Mesenchymal stem cell (in vitro differentiated cells and primary cell): Measurements from ENCODE around the gene HSPA14.
"Not testable (repeated sequence)": the region's sequence is repeated elsewhere in the genome, so short reads cannot be mapped to it uniquely, and the experiment has no call there.

Source experiments
- DNase-seq: peaks from one replicate; pipeline ENCODE4 v3.0.0-alpha.2; 2013
- H2AFZ ChIP-seq: one replicate; pipeline ENCODE4 v1.6.1; 2013; ENCODE audit warnings: low read depth, mild to moderate bottlenecking, control low read depth, inconsistent platforms, low read length, moderate library complexity
- H2AK5ac ChIP-seq: 2 replicates; pipeline ENCODE4 v1.6.1; 2013; ENCODE audit warnings: low read length, moderate library complexity, mild to moderate bottlenecking, inconsistent platforms; ENCODE audit not compliant: severe bottlenecking
- H2BK120ac ChIP-seq: one replicate; pipeline ENCODE4 v1.6.1; 2013; ENCODE audit warnings: low read depth, mild to moderate bottlenecking, inconsistent platforms, low read length, moderate library complexity
- H2BK12ac ChIP-seq, 2 experiments: one replicate each; pipeline ENCODE4 v1.6.1; 2013; ENCODE audit warnings: inconsistent platforms in 2 of 2, low read length in 2 of 2, mild to moderate bottlenecking in 2 of 2, moderate library complexity in 2 of 2, control low read depth in 1 of 2
- H2BK15ac ChIP-seq: one replicate; pipeline ENCODE4 v1.6.1; 2013; ENCODE audit warnings: mild to moderate bottlenecking, low read depth, inconsistent platforms; ENCODE audit not compliant: poor library complexity, severe bottlenecking
- H2BK5ac ChIP-seq: 2 replicates; pipeline ENCODE4 v1.6.1; 2013; ENCODE audit warnings: low read depth, mild to moderate bottlenecking, low read length, control low read depth, inconsistent platforms; ENCODE audit not compliant: poor library complexity, severe bottlenecking
- H3K14ac ChIP-seq, 2 experiments: one replicate each; pipeline ENCODE4 v1.6.1; 2013; ENCODE audit warnings: inconsistent platforms in 2 of 2, low read length in 2 of 2, control low read depth in 1 of 2, mild to moderate bottlenecking in 1 of 2, moderate library complexity in 1 of 2
- H3K18ac ChIP-seq, 2 experiments: one replicate each; pipeline ENCODE4 v1.6.1; 2013; ENCODE audit warnings: inconsistent platforms in 2 of 2, low read length in 2 of 2, control low read depth in 1 of 2, low read depth in 1 of 2, mild to moderate bottlenecking in 1 of 2
- H3K23ac ChIP-seq, 2 experiments: one replicate each; pipeline ENCODE4 v1.6.1; 2013; ENCODE audit warnings: inconsistent platforms in 2 of 2, low read length in 2 of 2, mild to moderate bottlenecking in 2 of 2, moderate library complexity in 2 of 2, control low read depth in 1 of 2
- H3K27ac ChIP-seq: 2 replicates; pipeline ENCODE4 v1.5.1; 2013; ENCODE audit warnings: mild to moderate bottlenecking, moderate library complexity, low read length, control low read depth, inconsistent platforms; ENCODE audit not compliant: poor library complexity, severe bottlenecking
- H3K27me3 ChIP-seq, 2 experiments: 2 replicates each; pipeline versions ENCODE4 v1.6.1 to v1.7.0; 2013; ENCODE audit warnings: low read length in 2 of 2, mild to moderate bottlenecking in 2 of 2, moderate library complexity in 2 of 2, control low read depth in 1 of 2, inconsistent platforms in 1 of 2; ENCODE audit not compliant: control insufficient read depth in 1 of 2, insufficient read depth in 1 of 2
- H3K36me3 ChIP-seq, 2 experiments: 2 replicates each; pipeline versions ENCODE4 v1.6.1 to v1.7.0; 2013; ENCODE audit warnings: low read length in 2 of 2, control low read depth in 1 of 2, inconsistent platforms in 1 of 2, low read depth in 1 of 2, mild to moderate bottlenecking in 1 of 2; ENCODE audit not compliant: insufficient read depth in 2 of 2, control insufficient read depth in 1 of 2
- H3K4ac ChIP-seq, 2 experiments: one replicate each; pipeline ENCODE4 v1.6.1; 2013; ENCODE audit warnings: inconsistent platforms in 2 of 2, low read length in 2 of 2, mild to moderate bottlenecking in 2 of 2, moderate library complexity in 2 of 2, control low read depth in 1 of 2, low read depth in 1 of 2
- H3K4me1 ChIP-seq: 2 replicates; pipeline ENCODE4 v1.6.1; 2013; ENCODE audit warnings: low read depth, low read length, control low read depth; ENCODE audit not compliant: control insufficient read depth, insufficient read depth
- H3K4me2 ChIP-seq: 2 replicates; pipeline ENCODE4 v1.6.1; 2013; ENCODE audit warnings: low read length, mild to moderate bottlenecking, inconsistent platforms; ENCODE audit not compliant: poor library complexity, severe bottlenecking
- H3K4me3 ChIP-seq, 2 experiments: 2 replicates each; pipeline versions ENCODE4 v1.5.1 to v1.7.0; 2013; ENCODE audit warnings: low read length in 2 of 2, mild to moderate bottlenecking in 2 of 2, control low read depth in 1 of 2, low read depth in 1 of 2; ENCODE audit not compliant: insufficient read depth in 1 of 2
- H3K79me1 ChIP-seq: replicated peaks from 2 replicates; pipeline ENCODE4 v1.6.1; 2013; ENCODE audit warnings: mild to moderate bottlenecking, control low read depth, low read length, inconsistent platforms; ENCODE audit not compliant: poor library complexity, severe bottlenecking
- H3K9ac ChIP-seq: 2 replicates; pipeline ENCODE4 v1.7.0; 2013; ENCODE audit warnings: mild to moderate bottlenecking, low read length, moderate library complexity
- H3K9me3 ChIP-seq: 2 replicates; pipeline ENCODE4 v1.7.0; 2013; ENCODE audit warnings: mild to moderate bottlenecking, low read length; ENCODE audit not compliant: control insufficient read depth
- H4K8ac ChIP-seq: one replicate; pipeline ENCODE4 v1.6.1; 2013; ENCODE audit warnings: inconsistent platforms, mild to moderate bottlenecking, low read length, moderate library complexity
- H4K91ac ChIP-seq: one replicate; pipeline ENCODE4 v1.6.1; 2013; ENCODE audit warnings: mild to moderate bottlenecking, low read length, inconsistent platforms
- WGBS: methylation state at CpG from one replicate; pipeline ENCODE4 v1.1.7; 2013; ENCODE audit warnings: mixed read lengths; 5-methylcytosine and 5-hydroxymethylcytosine counted together

The HSPA14 gene

GRCh38 chr10:14859043-14859442 lies 20.9 kb downstream of the HSPA14 start:
- Histone ChIP-seq H2BK5ac (no peak overlapping the region), H3K23ac (no peak overlapping the region), H2BK120ac (no peak overlapping the region), H3K18ac (no peak overlapping the region), H3K36me3 (peaks cover 18 to 74% of the 10 kb centered on the region in 2 experiments), H4K91ac (no peak overlapping the region), H2BK15ac (no peak overlapping the region), H3K9me3 (no peaks in the 10 kb centered on the region), H3K4ac (no peak overlapping the region), H3K9ac (peak overlapping the region; percentile 30), H2AK5ac (no peak overlapping the region), H3K14ac (no peak overlapping the region), H3K27ac (no peak overlapping the region), H2AFZ (no peak overlapping the region), H3K4me1 (no peaks in the 10 kb centered on the region), H3K4me3 (no peak overlapping the region), H3K4me2 (no peak overlapping the region), H3K79me1 (peaks cover 9% of the 10 kb centered on the region), H3K27me3 (no peaks in the 10 kb centered on the region), H2BK12ac (no peak overlapping the region), H4K8ac (no peak overlapping the region)
- 98% methylated on average over 5 of the region's 5 CpGs for WGBS
- no peak for DNase-seq

GRCh38 chr10:14859775-14860174 lies 21.7 kb downstream of the HSPA14 start:
- Histone ChIP-seq H3K23ac (no peak overlapping the region), H3K4me2 (no peak overlapping the region), H2BK5ac (no peak overlapping the region), H3K9ac (peak overlapping the region; percentile 30), H3K27me3 (no peaks in the 10 kb centered on the region), H3K4ac (no peak overlapping the region), H3K18ac (no peak overlapping the region), H2AFZ (no peak overlapping the region), H2BK12ac (no peak overlapping the region), H4K91ac (no peak overlapping the region), H3K4me3 (no peak overlapping the region), H3K9me3 (no peaks in the 10 kb centered on the region), H4K8ac (no peak overlapping the region), H3K14ac (no peak overlapping the region), H3K36me3 (peaks cover 18 to 70% of the 10 kb centered on the region in 2 experiments), H3K4me1 (no peaks in the 10 kb centered on the region), H3K27ac (no peak overlapping the region), H3K79me1 (peaks cover 9% of the 10 kb centered on the region), H2AK5ac (no peak overlapping the region), H2BK15ac (no peak overlapping the region), H2BK120ac (no peak overlapping the region)
- no peak for DNase-seq

GRCh38 chr10:14860791-14861190 lies 22.7 kb downstream of the HSPA14 start:
- Histone ChIP-seq H3K14ac (no peak overlapping the region), H3K4me2 (no peak overlapping the region)
- WGBS: 93% methylated on average over 1 of the region's 1 CpG

GRCh38 chr10:14864466-14864865 lies 26.4 kb downstream of the HSPA14 start:
- not testable (repeated sequence) for H2AFZ ChIP-seq
- 89% methylated on average over 4 of the region's 6 CpGs for WGBS

More at GRCh38 chr10:14860791-14861190, 22.7 kb downstream of the HSPA14 start:
- Histone ChIP-seq H2BK5ac (no peak overlapping the region), H4K91ac (no peak overlapping the region), H2BK15ac (no peak overlapping the region), H3K9ac (no peak overlapping the region), H3K23ac (no peak overlapping the region), H2BK12ac (no peak overlapping the region), H3K4ac (no peak overlapping the region), H3K9me3 (no peaks in the 10 kb centered on the region), H2BK120ac (no peak overlapping the region), H3K4me3 (no peak overlapping the region), H3K27ac (no peak overlapping the region), H4K8ac (no peak overlapping the region), H2AK5ac (no peak overlapping the region), H3K18ac (no peak overlapping the region), H3K4me1 (no peaks in the 10 kb centered on the region), H3K79me1 (peaks cover 9% of the 10 kb centered on the region), H2AFZ (no peak overlapping the region), H3K27me3 (no peaks in the 10 kb centered on the region), H3K36me3 (peaks cover 18 to 65% of the 10 kb centered on the region in 2 experiments)
- DNase-seq: no peak

More at GRCh38 chr10:14864466-14864865, 26.4 kb downstream of the HSPA14 start:
- H2BK120ac ChIP-seq, H2BK15ac ChIP-seq, H3K23ac ChIP-seq, H3K27ac ChIP-seq, H3K18ac ChIP-seq, H3K9me3 ChIP-seq, H3K4me1 ChIP-seq, H3K79me1 ChIP-seq, H3K27me3 ChIP-seq, DNase-seq, H3K4ac ChIP-seq, H4K8ac ChIP-seq, H2BK5ac ChIP-seq, H2AK5ac ChIP-seq, H3K4me3 ChIP-seq, H2BK12ac ChIP-seq, H4K91ac ChIP-seq, H3K14ac ChIP-seq, H3K9ac ChIP-seq, H3K4me2 ChIP-seq: not testable (repeated sequence)
- peaks cover 8 to 67% of the 10 kb centered on the region in 2 experiments for H3K36me3 ChIP-seq
